Naive thymus-derived CD8-positive, alpha-beta T cell (primary cell): Measurements from ENCODE around the gene RINT1. TPM values are rescaled to one million over a fixed set of nuclear protein-coding genes. Genes with fewer than 3 reads are reported as not detected.
"Not testable (repeated sequence)": the region's sequence is repeated elsewhere in the genome, so short reads cannot be mapped to it uniquely, and the experiment has no call there.

Source experiments
- ATAC-seq, 2 donors: fragments of 150-1000 bp; cut with Tn5 transposase in 1 of 2; sonication (Bioruptor Pico), chemical (Tn5 transposase) in 1 of 2; 1 replicate in 1 of 2; 2 replicates in 1 of 2; pipeline ENCODE4 v1.10.0; 2021; ENCODE audit warnings: mild to moderate bottlenecking in 2 of 2, moderate library complexity in 2 of 2
- POLR2A ChIA-PET: fragments of 350-600 bp; sonication (Branson Sonifier 250); formaldehyde crosslinking; loops from one replicate; lab custom pipeline; 2021; ENCODE audit warnings: antibody characterized with exemption; lab: Charles Lee
- DNase-seq, 10 donors: peaks; one replicate each; pipeline versions ENCODE4 v3.0.0 to v3.0.0-alpha.2; 2020 to 2022
- H3K27ac Mint-ChIP-seq, 10 donors: one replicate each; pipeline ENCODE4 v1.8.0; 2020 to 2022; ENCODE audit warnings: mild to moderate bottlenecking in 10 of 10, mixed read lengths in 10 of 10, moderate library complexity in 4 of 10, inconsistent platforms in 1 of 10
- H3K27me3 Mint-ChIP-seq, 5 donors: one replicate each; pipeline ENCODE4 v1.8.0; 2021 to 2022; ENCODE audit warnings: mixed read lengths in 5 of 5
- H3K36me3 Mint-ChIP-seq, 3 donors: one replicate each; pipeline ENCODE4 v1.8.0; 2020 to 2022; ENCODE audit warnings: mixed read lengths in 3 of 3, mild to moderate bottlenecking in 2 of 3, inconsistent platforms in 1 of 3
- H3K4me1 Mint-ChIP-seq, 4 donors: one replicate each; pipeline ENCODE4 v1.8.0; 2021 to 2022; ENCODE audit warnings: mixed read lengths in 4 of 4
- H3K4me3 Mint-ChIP-seq, 10 donors: one replicate each; pipeline ENCODE4 v1.8.0; 2020 to 2022; ENCODE audit warnings: mild to moderate bottlenecking in 10 of 10, mixed read lengths in 10 of 10, moderate library complexity in 6 of 10, inconsistent platforms in 1 of 10
- H3K9me3 Mint-ChIP-seq, 9 donors: one replicate each; pipeline ENCODE4 v1.8.0; 2020 to 2022; ENCODE audit warnings: mixed read lengths in 9 of 9, mild to moderate bottlenecking in 3 of 9, inconsistent platforms in 1 of 9, moderate library complexity in 1 of 9
- polyA plus RNA-seq, 3 donors: library from polyadenylated mRNA; unstranded; fragments of 300-500 nt; fragmentation: Illumina TruSeq; gene quantifications; one replicate each; pipeline ENCODE4 v1.2.3, GENCODE V29; 2021
- total RNA-seq, 8 experiments: library from RNA in 2 of 8; stranded (reverse) in 2 of 8; gene quantifications; one replicate each; pipeline ENCODE4 v1.2.3 and lab custom pipeline; 2021 to 2026

RINT1 gene
- total RNA-seq (10 to 100 TPM; 31.2 to 31.5 TPM), polyA plus RNA-seq (10 to 100 TPM; 15.0 to 17.5 (median 15.4) TPM), total RNA-seq (lab: John Stamatoyannopoulos, UW) (30.0 to 56.6 (median 40.7) reads per million in 6 experiments)

DNA sequence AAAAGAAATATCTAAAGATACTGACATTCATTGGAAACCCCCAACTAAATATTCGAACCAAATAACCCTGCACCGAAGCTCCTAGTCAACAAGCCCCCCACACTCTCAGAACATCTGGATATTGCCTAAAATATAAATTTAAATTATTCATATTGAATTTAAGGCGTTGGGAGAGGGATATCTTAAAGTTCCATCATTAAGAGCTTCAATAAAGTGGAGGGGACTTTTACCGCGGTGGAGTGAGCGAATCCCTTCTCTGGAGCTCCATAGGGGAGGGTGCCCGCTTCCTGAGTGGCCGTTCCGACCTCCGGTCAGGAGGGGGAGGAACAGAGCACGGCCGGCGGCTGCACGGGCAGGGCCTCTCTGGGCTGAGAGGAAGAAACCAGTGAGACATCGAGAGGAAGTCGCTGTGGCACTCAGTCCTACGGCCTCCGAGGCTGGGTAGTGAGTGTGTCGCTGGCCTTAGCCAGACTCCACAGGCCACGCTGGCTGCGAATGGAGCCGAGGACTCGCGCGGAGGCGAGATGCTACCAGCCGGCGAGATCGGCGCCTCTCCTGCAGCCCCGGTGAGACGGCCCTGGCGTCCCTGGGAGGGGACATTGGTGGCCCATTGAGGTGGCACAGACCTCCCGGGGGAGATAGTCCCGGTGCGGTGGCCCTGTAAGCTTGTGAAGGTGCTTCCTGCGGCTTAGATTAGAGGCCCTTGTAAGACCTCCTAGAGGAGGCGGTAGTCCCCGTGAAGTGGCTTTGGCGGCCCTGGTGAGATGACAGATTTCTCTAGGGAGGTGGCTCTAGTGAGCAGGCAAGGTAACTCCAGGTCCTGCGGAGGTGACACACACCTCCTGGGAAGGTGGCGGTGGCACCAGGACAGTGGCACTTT lies at the start of gene RINT1:
TSS of gene RINT1 (plus strand) at position 410 of the 880 bp plus-strand sequence. CDS start at position 525, 115 bp downstream.
- Mint-ChIP-seq H3K4me3 (peak within 1 kb of the TSS; percentile 84 to 96 (median 92)), H3K27me3 (no peaks in the 10 kb centered on the region), H3K27ac (peak within 1 kb of the TSS; percentile 86 to 98 (median 97)), H3K4me1 (peaks cover 13 to 42% (median 39%) of the 10 kb centered on the region in 4 donors), H3K36me3 (peaks cover 0 to 24% (median 3%) of the 10 kb centered on the region in 3 donors), H3K9me3 (no peaks in the 10 kb centered on the region)
- POLR2A ChIA-PET, result interaction anchor here (0.6 to 2.1 kb wide), 13 partner anchors 8 to 1637 kb away, joined by 3 to 15 read pairs (median 4); partner anchors contain the start of genes HBP1, KMT2E, PUS7 and SYPL1
- DNase-seq (peak; percentile 71 to 91 (median 86)), ATAC-seq (peak; percentile 89)

DNA sequence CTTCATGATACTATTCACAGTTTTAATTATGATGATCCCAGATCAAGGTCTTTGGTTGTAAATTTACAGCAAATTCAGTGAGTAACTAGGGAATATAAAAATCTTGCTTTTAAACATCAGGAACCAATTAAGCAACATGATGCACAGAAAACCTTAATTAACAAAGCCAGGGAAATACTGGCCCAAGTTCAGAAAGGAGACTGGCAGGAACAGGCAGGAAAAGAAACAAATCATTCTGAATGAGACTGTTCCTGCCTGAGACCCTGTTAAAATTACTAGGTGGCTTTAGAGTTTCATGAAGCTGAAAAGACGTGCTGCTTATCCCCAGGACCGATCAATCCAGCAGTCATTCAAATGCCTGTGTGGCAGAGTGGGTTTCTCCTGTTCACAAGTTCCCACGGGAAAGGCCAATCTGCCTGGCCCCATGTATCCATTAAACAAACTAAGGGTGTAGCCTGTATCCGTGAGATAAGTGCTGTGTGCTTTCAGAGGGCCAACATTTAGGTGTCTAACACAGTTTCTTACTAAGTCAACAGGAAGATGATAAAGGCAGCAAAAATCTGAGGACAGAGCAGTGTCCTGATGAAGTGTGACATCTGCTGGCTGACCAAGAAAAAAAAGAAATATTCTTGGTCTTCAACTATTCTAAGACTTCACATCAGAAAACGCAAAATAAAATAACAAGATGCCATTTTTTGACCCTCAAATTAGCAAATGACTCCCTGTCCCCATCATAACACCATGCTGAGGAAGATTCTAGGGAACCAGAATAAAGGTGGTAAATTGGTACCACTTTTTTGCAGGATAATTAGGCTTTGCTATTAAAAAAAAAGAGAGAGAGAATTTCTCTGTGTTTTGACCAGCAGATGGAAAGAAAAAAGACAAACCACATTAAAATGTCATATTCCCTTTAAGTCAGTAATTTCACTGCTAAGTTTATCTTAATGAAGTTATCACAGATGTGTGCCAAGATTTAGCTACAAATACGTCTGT lies 44.1 kb upstream of the RINT1 start:
- no peak overlapping the region for H3K4me3 Mint-ChIP-seq
- peaks cover 0 to 3% (median 0%) of the 10 kb centered on the region in 4 donors for H3K4me1 Mint-ChIP-seq
- peaks cover 0 to 34% (median 8%) of the 10 kb centered on the region in 3 donors for H3K36me3 Mint-ChIP-seq
- POLR2A ChIA-PET, result no interaction called here
- no peak for ATAC-seq
- peak overlapping the region in 2 of 10 donors; percentile 22 to 47 for H3K27ac Mint-ChIP-seq
- no peaks in the 10 kb centered on the region for H3K27me3 Mint-ChIP-seq
- peak in 1 of 10 donors; percentile 10 for DNase-seq
- no peaks in the 10 kb centered on the region for H3K9me3 Mint-ChIP-seq

DNA sequence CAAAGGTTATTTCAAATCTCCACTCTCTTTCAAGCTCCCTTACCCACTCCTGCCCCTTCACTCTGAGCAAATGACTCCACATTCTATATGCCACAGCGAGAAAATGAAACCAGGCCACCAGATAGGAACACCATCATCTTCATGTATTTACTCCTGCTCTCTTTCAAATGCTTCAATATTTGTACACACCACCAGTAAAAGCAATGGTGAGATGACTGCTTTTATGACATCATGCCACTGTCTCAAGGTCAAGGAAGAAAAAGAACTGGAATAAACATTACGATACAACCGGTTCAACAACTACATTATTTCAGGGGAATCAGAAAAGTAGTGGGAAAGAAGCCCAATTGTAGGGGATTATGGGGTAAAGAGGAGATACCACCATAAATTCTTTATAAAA lies 42.6 kb upstream of the RINT1 start:
- peaks cover 0 to 3% (median 0%) of the 10 kb centered on the region in 4 donors for H3K4me1 Mint-ChIP-seq
- H3K36me3 Mint-ChIP-seq, result peaks cover 0 to 32% (median 5%) of the 10 kb centered on the region in 3 donors
- DNase-seq, result no peak
- H3K27me3 Mint-ChIP-seq, result no peaks in the 10 kb centered on the region
- no peaks in the 10 kb centered on the region for H3K9me3 Mint-ChIP-seq
- POLR2A ChIA-PET, result no interaction called here
- H3K4me3 Mint-ChIP-seq, result no peak overlapping the region
- no peak overlapping the region for H3K27ac Mint-ChIP-seq
- ATAC-seq, result no peak

DNA sequence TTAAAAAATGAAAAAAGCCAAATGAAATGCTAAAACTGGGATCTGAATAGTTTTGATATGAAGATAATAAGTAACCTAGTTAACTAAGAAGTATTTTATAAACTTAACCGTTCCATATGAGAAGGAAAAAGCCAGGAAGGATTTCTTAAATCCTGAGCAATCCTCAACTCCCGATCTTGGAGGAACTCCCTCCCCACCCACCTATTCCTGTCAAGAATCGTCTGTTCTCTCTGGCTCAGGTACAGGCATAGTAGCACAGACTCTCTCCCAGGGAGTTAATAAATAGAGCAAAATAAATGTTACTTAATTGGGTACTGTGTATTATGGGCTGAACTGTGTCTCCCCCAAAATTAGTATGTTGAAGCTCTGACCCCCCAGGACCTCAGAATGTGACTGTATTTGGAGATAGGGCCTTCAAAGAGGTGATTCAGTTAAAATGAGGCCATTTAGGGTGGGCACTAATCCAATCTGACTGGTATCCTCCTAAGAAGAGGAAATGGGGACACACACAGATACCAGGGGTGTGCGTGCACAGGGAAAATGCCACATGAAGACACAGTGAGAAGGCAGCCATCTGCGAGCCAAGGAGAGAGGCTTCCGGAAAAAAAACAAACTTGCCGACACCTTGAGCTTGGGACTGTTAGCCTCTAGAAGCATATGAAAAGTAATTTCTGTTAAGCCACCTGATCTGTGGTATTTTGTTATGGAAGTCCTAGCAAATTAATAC lies 38.6 kb upstream of the RINT1 start:
- Mint-ChIP-seq H3K4me1 (peaks cover 0 to 1% (median 0%) of the 10 kb centered on the region in 4 donors), H3K9me3 (no peaks in the 10 kb centered on the region), H3K4me3 (no peak overlapping the region), H3K27ac (no peak overlapping the region), H3K27me3 (no peaks in the 10 kb centered on the region), H3K36me3 (peaks cover 0 to 6% (median 2%) of the 10 kb centered on the region in 3 donors)
- no peak for DNase-seq
- POLR2A ChIA-PET, result no interaction called here
- ATAC-seq, result no peak

DNA sequence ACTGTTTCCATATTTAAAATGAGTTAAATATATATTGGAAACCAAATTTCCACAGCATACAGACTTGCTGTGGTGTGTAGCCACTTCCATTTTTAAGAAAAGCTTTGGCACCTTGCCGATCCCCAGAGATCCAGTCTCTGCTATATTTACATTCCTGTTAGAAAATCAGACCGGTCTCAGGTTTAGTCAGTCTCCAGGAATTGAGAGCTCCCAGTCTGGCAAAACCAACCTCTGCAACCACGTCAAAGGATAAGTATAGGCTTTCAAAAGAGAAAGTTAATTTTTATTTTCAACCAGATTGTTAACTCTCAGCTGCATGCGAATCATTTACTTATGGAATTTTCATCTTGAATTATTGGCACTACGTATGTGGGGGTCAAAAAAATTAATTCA lies 38.1 kb upstream of the RINT1 start:
- ATAC-seq (no peak), DNase-seq (no peak)
- Mint-ChIP-seq H3K4me3 (no peak overlapping the region), H3K27me3 (no peaks in the 10 kb centered on the region), H3K4me1 (peaks cover 0 to 1% (median 0%) of the 10 kb centered on the region in 4 donors), H3K9me3 (no peaks in the 10 kb centered on the region), H3K36me3 (peaks cover 0 to 8% (median 3%) of the 10 kb centered on the region in 3 donors), H3K27ac (no peak overlapping the region)
- POLR2A ChIA-PET, result no interaction called here

DNA sequence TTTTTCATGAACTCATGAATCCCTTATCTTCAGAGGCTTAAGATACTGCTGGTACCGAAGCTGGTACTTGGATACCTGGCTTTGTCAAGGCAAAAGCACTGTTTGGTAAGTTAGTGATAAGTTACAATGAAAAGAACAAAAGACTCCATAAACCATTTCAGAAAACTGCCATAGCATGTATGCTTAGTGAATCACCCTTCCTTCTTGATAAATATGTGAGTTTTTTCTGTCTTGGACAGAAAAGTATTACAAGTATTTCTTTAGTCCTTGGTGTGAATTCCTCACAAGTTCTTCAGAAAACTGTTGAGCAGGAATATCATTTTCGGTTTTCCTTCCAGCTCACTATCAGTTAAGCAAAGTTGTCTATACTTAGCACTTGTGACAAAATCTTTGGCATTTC lies 35.5 kb upstream of the RINT1 start:
- Mint-ChIP-seq H3K4me1 (no peaks in the 10 kb centered on the region), H3K36me3 (peaks cover 0 to 26% (median 17%) of the 10 kb centered on the region in 3 donors), H3K9me3 (no peaks in the 10 kb centered on the region), H3K4me3 (no peak overlapping the region), H3K27ac (no peak overlapping the region), H3K27me3 (no peaks in the 10 kb centered on the region)
- ATAC-seq (no peak), DNase-seq (no peak)
- POLR2A ChIA-PET, result interaction anchor here (0.5 kb wide), 1 partner anchor 94 kb away, joined by 4 read pairs; no protein-coding TSS in a partner anchor

DNA sequence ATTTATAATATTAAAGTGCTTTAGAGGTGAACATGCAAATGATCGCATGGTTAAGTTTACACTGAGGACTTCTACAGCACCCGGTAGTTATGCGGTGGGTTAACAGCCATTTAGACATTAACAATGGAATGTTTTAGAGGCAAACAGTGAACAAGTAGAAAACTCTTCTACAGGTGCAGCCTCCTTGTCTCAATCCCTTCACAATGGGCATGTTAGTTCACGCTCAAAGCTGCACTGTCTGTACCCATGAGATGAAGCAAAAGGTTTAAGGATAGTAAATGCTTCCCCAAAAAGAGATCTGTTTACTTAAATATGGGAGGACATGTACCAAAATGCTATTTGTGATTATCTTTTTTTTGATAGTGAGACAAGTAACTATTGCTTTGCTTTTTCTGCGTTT lies 35.0 kb upstream of the RINT1 start:
- no peak for DNase-seq
- H3K4me1 Mint-ChIP-seq, result no peaks in the 10 kb centered on the region
- H3K36me3 Mint-ChIP-seq, result peaks cover 0 to 30% (median 17%) of the 10 kb centered on the region in 3 donors
- H3K27me3 Mint-ChIP-seq, result no peaks in the 10 kb centered on the region
- no peaks in the 10 kb centered on the region for H3K9me3 Mint-ChIP-seq
- no peak for ATAC-seq
- H3K27ac Mint-ChIP-seq, result no peak overlapping the region
- no peak overlapping the region for H3K4me3 Mint-ChIP-seq
- POLR2A ChIA-PET, result no interaction called here

DNA sequence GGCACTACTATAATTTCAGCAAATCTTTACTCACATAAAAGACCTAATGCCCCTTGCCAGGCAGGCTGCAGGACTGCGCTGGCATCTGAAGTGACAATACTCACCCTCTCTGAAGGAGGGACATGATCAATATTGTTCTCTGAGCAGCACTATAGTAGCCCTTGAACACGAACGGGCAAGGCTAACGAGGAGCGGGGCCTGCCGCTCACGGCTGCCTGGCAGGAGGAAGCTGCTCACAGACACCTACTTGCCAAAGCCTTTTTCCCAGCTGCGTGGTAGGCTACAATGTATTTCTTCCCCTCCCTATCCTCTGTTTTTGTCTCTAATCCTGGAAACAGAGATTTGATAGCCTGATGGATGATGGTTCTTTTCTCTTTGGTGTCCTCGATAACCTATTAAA lies 29.8 kb upstream of the RINT1 start:
- Mint-ChIP-seq H3K36me3 (peaks cover 0 to 67% (median 32%) of the 10 kb centered on the region in 3 donors), H3K27ac (peak overlapping the region in 1 of 10 donors; percentile 25), H3K27me3 (no peaks in the 10 kb centered on the region), H3K9me3 (no peaks in the 10 kb centered on the region), H3K4me3 (no peak overlapping the region), H3K4me1 (no peaks in the 10 kb centered on the region)
- POLR2A ChIA-PET, result no interaction called here
- ATAC-seq (no peak), DNase-seq (no peak)

DNA sequence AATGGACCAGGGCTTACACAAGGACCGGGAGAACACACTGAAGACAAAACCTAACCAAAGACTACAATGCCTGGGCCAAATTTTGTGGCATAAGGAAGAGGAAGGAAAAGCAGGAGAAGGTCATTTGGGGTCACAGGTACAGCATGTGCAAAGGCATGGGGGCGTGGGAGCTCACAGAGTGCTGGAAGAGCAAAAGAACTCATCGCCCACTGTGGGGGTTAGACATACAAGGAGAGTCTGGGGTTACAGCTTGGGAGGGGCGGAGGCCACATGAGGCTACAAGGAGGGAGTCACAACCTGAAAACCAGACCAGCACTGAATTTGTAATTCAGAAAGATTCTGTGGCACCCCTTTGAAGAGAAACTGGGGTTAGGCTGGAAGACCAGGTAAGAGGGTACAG lies 19.6 kb upstream of the RINT1 start:
- POLR2A ChIA-PET, result no interaction called here
- DNase-seq (no peak), ATAC-seq (no peak)
- H3K27ac Mint-ChIP-seq, result peak overlapping the region in 3 of 10 donors; percentile 30 to 62 (median 60)
- H3K27me3 Mint-ChIP-seq, result no peaks in the 10 kb centered on the region
- peaks cover 4 to 13% (median 8%) of the 10 kb centered on the region in 3 donors for H3K36me3 Mint-ChIP-seq
- H3K9me3 Mint-ChIP-seq, result no peaks in the 10 kb centered on the region
- H3K4me1 Mint-ChIP-seq, result peaks cover 6 to 16% (median 13%) of the 10 kb centered on the region in 4 donors
- no peak overlapping the region for H3K4me3 Mint-ChIP-seq

DNA sequence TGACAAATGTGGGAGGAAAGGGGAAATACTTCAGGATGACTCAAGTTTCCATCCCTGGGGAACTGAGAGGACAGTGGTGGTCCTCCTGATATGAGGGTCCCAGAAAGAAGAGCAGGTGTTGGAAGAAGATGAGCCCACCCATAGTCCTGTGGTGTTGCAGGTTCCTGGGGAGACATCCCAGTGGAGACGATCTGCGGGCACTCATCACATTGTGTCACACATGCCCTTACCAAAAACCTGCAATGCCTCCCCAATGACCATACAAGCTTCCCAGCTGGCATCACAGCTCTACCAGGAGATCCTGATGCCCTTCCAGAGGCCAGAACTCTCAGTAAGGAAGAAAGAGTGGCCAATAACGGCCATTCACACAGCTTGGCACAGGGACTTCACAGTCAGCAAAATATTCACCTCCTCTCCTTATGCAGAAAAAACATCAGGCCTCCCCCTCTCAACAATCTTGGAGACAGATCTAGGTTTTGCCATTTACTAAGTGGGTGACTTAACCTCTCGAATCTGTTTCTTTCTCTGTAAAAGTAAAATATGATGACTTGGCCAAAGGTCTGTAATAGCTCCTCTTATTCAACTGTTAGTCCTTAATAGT lies 19.0 kb upstream of the RINT1 start:
- Mint-ChIP-seq H3K9me3 (no peaks in the 10 kb centered on the region), H3K36me3 (peaks cover 3 to 12% (median 7%) of the 10 kb centered on the region in 3 donors), H3K4me3 (no peak overlapping the region), H3K27me3 (no peaks in the 10 kb centered on the region), H3K27ac (peak overlapping the region in 2 of 10 donors; percentile 27 to 30), H3K4me1 (peaks cover 6 to 18% (median 13%) of the 10 kb centered on the region in 4 donors)
- POLR2A ChIA-PET, result no interaction called here
- ATAC-seq (no peak), DNase-seq (no peak)

DNA sequence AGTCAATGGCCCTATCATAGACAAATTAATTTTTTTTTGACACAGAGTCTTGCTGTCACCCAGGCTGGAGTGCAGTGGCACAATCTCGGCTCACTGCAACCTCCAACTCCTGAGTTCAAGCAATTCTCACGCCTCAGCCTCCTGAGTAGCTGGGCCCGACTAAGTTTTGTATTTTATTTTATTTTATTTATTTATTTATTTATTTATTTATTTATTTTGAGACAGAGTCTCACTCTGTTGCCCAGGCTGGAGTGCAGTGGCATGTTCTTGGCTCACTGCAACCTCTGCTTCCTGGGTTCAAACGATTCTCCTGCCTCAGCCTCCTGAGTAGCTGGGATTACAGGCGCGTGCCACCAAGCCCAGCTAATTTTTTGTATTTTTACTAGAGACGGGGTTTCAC lies 16.4 kb upstream of the RINT1 start:
- H3K27ac Mint-ChIP-seq, H3K36me3 Mint-ChIP-seq, DNase-seq, H3K9me3 Mint-ChIP-seq, H3K27me3 Mint-ChIP-seq, ATAC-seq, POLR2A ChIA-PET, H3K4me3 Mint-ChIP-seq: not testable (repeated sequence)
- peaks cover 11 to 18% (median 15%) of the 10 kb centered on the region in 4 donors for H3K4me1 Mint-ChIP-seq
